Transverse colon (tissue), 3 donors: ENCODE results near the gene MTCH1.

Experiments
- CTCF ChIP-seq, 5 experiments: fragments of 200-600 bp in 3 of 5; fragments of 450-650 bp in 2 of 5; sonication (generic) in 3 of 5; IDR thresholded peaks; 1 replicate in 2 of 5; 2 replicates in 3 of 5; pipeline ENCODE4 v1.5.1; 2016 to 2017; ENCODE audit warnings: antibody characterized with exemption in 5 of 5, inconsistent platforms in 3 of 5, mild to moderate bottlenecking in 2 of 5, moderate library complexity in 1 of 5
- EP300 ChIP-seq: sonication (generic); formaldehyde crosslinking; IDR thresholded peaks from one replicate; pipeline ENCODE4 v1.6.1; 2017; ENCODE audit warnings: antibody characterized with exemption, low read depth

GRCh38 chr6:37015532-37015931 lies 29.5 kb upstream of the MTCH1 start:
- TF ChIP-seq CTCF (IDR thresholded peaks at IDR 0.05): no peak
- TF ChIP-seq EP300: no peak
